Activated CD4-positive, alpha-beta T cell treated with anti-CD3 and anti-CD28 coated beads for 1 hour (primary cell): ENCODE data around the gene IGSF10.
"Not testable (repeated sequence)": the region's sequence is repeated elsewhere in the genome, so short reads cannot be mapped to it uniquely, and the experiment has no call there.

Source experiments
- DNase-seq: peaks from one replicate; pipeline ENCODE4 v3.0.0-alpha.2; 2020

Gene IGSF10

GRCh38 chr3:151460774-151461450, at the start of gene IGSF10:
Gene IGSF10, minus strand, starts transcription at chr3:151461061. Its CDS starts 2,352 bp downstream, at chr3:151458709.
- DNase-seq: no peak

GRCh38 chr3:151509468-151510135, 48.7 kb upstream of the IGSF10 start:
- not testable (repeated sequence) for DNase-seq

- no peak for DNase-seq
Measured at GRCh38 chr3:151504606-151505005, 43.7 kb upstream of the IGSF10 start.

GRCh38 chr3:151503074-151503473, 42.2 kb upstream of the IGSF10 start:
- DNase-seq: no peak

- no peak for DNase-seq
Measured at GRCh38 chr3:151501923-151502632, 41.2 kb upstream of the IGSF10 start.

- DNase-seq: no peak
Measured at GRCh38 chr3:151501171-151501922, 40.5 kb upstream of the IGSF10 start.

GRCh38 chr3:151499168-151499567, 38.3 kb upstream of the IGSF10 start:
- DNase-seq: no peak

- no peak for DNase-seq
Measured at GRCh38 chr3:151491525-151491924, 30.7 kb upstream of the IGSF10 start.

GRCh38 chr3:151487833-151488232, 27.0 kb upstream of the IGSF10 start:
- not testable (repeated sequence) for DNase-seq

- DNase-seq: no peak
Measured at GRCh38 chr3:151483961-151484520, 23.2 kb upstream of the IGSF10 start.

GRCh38 chr3:151483488-151483887, 22.6 kb upstream of the IGSF10 start:
- no peak for DNase-seq

- no peak for DNase-seq
Measured at GRCh38 chr3:151480492-151480891, 19.6 kb upstream of the IGSF10 start.

GRCh38 chr3:151479452-151479851, 18.6 kb upstream of the IGSF10 start:
- DNase-seq: no peak

GRCh38 chr3:151478335-151478697, 17.5 kb upstream of the IGSF10 start:
- no peak for DNase-seq

GRCh38 chr3:151477591-151478334, 16.9 kb upstream of the IGSF10 start:
- no peak for DNase-seq

- no peak for DNase-seq
Measured at GRCh38 chr3:151476344-151477018, 15.6 kb upstream of the IGSF10 start.

GRCh38 chr3:151468284-151468917, 7.5 kb upstream of the IGSF10 start:
- DNase-seq: no peak

- DNase-seq: no peak
Measured at GRCh38 chr3:151467069-151467468, 6.2 kb upstream of the IGSF10 start.

- DNase-seq: no peak
Measured at GRCh38 chr3:151462991-151463390, 2.1 kb upstream of the IGSF10 start.

- no peak for DNase-seq
Measured at GRCh38 chr3:151462278-151462780, 1.5 kb upstream of the IGSF10 start.

- DNase-seq: no peak
Measured at GRCh38 chr3:151460228-151460627, 633 bp downstream of the IGSF10 start.
